ENCODE measurements around the gene POLN.

The POLN gene

GRCh38 chr4:2103127-2103842 lies 138.6 kb downstream of the POLN start:
- no peak for FAIRE-seq

DNA sequence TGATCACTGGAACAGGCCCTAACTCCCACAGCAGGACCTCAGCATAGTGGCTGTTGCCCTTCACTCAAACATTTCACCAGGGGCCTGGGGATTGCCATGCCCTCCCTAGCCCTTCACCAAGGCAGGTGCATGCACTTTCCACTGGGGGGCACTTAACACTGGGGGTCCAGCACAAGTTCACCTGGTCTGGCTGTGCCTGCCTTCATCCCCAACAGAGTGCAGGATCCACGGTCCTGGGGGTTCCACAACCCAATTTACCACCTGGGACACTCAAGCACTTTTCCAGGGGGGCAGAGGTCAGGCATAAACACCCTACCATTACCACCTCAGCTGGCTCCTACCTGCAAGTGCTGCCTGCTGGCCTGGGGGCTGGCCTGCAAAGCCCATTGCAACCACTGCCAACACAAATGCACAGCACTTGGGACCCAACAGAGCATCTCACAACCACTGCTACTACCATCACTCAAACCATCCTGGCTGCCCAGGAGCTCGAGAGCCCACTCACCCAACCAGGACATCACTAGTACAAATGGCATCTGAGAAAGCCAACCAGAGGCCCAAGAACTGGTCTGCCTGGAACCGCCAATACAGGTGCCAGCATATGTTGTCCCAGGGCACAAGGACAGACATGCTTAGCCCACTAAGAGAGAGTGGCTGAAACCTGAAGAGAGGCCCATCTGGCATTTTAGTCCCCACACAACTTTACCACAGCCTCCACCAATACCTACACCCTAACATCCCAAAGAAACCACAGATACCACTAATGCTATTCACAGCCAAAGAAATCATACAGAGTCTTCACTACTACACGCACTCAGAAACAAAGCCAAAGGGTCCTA lies 139.7 kb downstream of the POLN start:
- FAIRE-seq, result no peak

- no peak for FAIRE-seq
These were observed 140.4 kb downstream of the POLN start for GRCh38 chr4:2101346-2102044.

GRCh38 chr4:2096073-2096609 lies 145.8 kb downstream of the POLN start:
- FAIRE-seq, result no peak

- no peak for FAIRE-seq
These were observed 146.5 kb downstream of the POLN start for GRCh38 chr4:2095236-2096072.

DNA sequence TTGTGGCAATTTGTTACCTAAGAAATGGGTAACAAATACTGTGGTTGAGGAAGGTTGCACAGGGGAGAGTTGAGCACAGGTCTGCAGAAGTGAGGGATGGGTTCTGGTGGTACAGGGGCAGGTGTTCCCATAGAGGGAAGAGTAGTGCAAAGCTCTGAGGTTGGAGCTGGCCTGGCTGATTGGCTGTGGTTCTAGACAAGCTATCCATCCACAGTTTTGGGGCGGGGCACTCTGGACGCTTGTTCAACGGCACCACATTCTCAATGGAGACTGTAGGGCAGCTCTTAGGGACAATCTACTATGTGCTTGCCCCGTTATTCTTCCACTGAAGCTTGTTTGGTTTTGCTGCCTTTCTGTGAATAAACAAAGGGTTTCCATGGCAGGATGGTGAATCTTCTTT lies 147.4 kb downstream of the POLN start:
- no peak for FAIRE-seq

DNA sequence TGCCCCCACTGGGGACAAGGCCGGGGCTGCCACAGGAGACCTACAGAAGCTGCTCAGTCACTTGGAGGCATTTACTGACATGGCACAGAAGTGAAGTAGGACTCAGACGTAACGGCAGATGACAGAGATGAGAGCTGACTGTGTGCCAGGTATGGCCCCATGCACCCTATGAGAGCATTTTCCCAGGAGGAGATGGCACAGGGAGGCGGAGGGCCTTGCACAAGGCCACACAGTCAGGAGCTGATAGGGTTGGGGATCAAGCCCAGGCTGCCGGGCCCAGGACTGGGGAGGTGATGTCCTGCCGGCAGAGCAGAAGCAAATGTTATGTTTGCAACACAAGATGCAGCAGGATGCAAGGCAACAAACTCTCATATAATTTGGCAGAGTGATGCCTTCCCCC lies 148.7 kb downstream of the POLN start:
- FAIRE-seq, result no peak

- FAIRE-seq, result no peak
These were observed 149.3 kb downstream of the POLN start for GRCh38 chr4:2092669-2093053.

- FAIRE-seq, result no peak
These were observed 149.8 kb downstream of the POLN start for GRCh38 chr4:2091990-2092668.

- FAIRE-seq, result no peak
These were observed 151.3 kb downstream of the POLN start for GRCh38 chr4:2090642-2091041.

- FAIRE-seq, result no peak
These were observed 152.7 kb downstream of the POLN start for GRCh38 chr4:2089222-2089621.

DNA sequence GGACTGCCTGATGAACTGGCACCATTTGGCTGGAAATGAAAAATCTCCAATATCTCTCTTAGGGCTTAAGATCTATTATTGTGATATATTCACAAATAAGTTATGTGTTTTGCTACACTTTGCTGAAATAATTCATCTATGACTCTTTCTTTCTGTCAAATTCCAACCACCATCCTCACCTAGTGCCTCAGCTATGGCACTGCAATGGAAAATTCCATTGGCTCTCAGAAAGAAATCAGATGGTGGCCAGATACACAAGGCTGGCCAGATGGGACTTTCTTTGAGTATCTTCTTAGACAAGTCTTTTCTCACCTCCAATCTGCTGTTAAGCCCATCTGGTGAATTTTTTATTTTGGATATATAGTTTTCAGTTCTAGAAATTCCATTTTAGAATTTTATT lies 154.8 kb downstream of the POLN start:
- no peak for FAIRE-seq

DNA sequence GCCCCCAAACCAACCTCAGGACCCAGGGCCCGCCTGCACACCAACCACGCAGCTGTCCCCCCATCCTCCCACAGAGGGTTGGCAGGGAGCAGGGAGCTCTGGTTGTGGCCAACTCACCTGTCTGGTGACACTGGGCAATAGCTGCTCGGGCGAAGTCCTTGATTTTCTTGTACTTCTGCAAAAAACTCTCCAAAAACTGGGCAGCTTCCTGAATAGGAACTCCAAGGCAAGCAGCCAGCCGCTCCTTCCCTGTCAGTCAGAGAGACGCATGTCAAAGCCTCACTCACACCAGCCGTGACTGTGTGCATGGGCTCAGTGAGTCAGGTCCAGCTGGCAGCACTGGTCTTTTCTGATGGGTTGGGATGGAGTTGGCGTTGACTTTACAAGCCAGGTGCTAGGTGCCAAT lies 156.4 kb downstream of the POLN start:
- no peak for FAIRE-seq

- FAIRE-seq, result no peak
These were observed 157.6 kb downstream of the POLN start for GRCh38 chr4:2084316-2084715.

GRCh38 chr4:2083826-2084160 lies 158.1 kb downstream of the POLN start:
- no peak for FAIRE-seq

DNA sequence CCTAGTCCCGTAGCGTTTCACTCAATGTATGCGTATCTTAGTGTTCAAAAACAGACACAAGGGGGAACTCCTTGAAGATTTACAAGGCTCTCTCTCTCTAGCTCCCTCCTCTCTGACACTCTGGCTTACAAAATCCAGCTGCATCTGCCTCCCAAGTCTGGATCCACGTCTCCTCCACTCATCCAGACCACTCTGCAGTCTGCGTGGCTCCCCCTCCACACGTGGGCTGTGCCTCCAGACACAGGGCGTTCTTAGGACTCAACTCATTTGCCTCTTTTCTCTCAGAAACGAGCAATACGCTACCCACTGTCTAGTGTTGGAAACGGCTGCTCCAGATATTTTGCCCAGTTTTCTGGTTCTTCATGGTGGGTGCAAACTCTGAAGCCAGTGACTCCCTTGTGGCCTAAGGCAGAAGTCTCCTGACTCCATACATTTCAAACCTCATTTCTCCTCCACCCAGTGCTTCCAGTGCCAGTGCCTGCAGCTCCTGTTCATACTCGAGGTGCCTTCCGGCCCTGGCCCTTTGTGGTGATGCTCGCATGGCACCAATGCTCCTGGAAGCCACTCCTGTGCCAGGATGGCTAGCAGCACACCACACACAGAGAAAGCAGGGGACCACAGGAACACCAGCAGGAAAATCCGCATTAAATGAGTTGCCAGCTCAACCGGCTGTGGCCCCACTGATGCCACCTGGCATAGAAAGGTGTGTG lies 158.7 kb downstream of the POLN start:
- FAIRE-seq, result no peak

DNA sequence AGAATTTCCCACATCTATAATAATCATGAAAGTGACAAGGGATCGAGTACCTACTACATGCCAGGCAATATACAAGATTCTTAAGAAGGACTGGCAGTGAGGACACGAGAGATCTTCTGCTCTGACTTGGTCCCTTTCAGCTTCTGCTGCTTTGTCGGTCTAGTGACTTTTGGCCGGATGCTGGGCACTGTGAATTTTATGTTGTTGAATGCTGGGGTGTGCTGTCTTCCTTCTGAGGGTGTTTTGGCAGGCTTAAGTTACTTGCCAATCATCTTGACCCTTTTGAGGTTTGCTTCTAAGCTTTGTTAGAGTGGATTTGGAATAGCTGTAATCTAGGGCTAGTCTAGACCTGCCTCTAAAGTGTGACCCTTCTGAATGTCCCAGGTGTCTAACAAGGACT lies 159.3 kb downstream of the POLN start:
- FAIRE-seq, result no peak

DNA sequence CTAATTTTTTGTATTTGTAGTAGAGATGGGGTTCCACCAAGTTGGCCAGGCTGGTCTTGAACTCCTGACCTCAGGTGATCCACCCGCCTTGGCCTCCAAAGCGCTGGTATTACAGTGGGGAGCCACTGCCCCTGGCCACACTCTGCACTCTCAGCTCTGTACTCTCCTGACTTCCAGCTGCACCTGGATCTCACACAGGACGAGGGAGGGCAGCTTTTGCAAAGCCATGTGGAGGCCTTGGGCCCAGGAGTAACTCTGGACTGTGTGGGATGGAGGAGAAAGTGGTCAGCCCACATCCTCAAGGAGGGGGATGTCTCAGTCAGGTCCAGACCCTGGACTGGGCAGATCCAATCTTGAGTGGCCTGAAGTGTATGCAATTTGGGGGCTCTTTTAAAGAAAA lies 159.8 kb downstream of the POLN start:
- FAIRE-seq, result no peak

GRCh38 chr4:2081540-2081939 lies 160.4 kb downstream of the POLN start:
- no peak for FAIRE-seq

GRCh38 chr4:2080429-2081300 lies 161.3 kb downstream of the POLN start:
- no peak for FAIRE-seq

All from endometrium (tissue), 2 donors.